IgD-negative memory B cell (primary cell): ENCODE data around the gene GNAT1. TPM values are rescaled to one million over a fixed set of nuclear protein-coding genes. Genes with fewer than 3 reads are reported as not detected.
"Not testable (repeated sequence)": the region's sequence is repeated elsewhere in the genome, so short reads cannot be mapped to it uniquely, and the experiment has no call there.

Experiments
- H3K27ac Mint-ChIP-seq, 3 donors: one replicate each; pipeline ENCODE4 v1.8.0; 2020 to 2022; ENCODE audit warnings: mild to moderate bottlenecking in 3 of 3, mixed read lengths in 3 of 3, moderate library complexity in 1 of 3
- H3K27me3 Mint-ChIP-seq: one replicate; pipeline ENCODE4 v1.8.0; 2021; ENCODE audit warnings: mixed read lengths
- H3K36me3 Mint-ChIP-seq: one replicate; pipeline ENCODE4 v1.8.0; 2020; ENCODE audit warnings: mild to moderate bottlenecking, mixed read lengths
- H3K4me1 Mint-ChIP-seq, 3 donors: one replicate each; pipeline ENCODE4 v1.8.0; 2020 to 2022; ENCODE audit warnings: mixed read lengths in 3 of 3, mild to moderate bottlenecking in 1 of 3
- H3K4me3 Mint-ChIP-seq, 4 donors: one replicate each; pipeline ENCODE4 v1.8.0; 2020 to 2022; ENCODE audit warnings: mild to moderate bottlenecking in 4 of 4, mixed read lengths in 4 of 4, moderate library complexity in 3 of 4
- H3K9me3 Mint-ChIP-seq, 3 donors: one replicate each; pipeline ENCODE4 v1.8.0; 2020 to 2021; ENCODE audit warnings: mixed read lengths in 3 of 3, mild to moderate bottlenecking in 1 of 3
- polyA plus RNA-seq: library from polyadenylated mRNA; unstranded; fragments of 300-500 nt; fragmentation: Illumina TruSeq; gene quantifications from one replicate; pipeline ENCODE4 v1.2.3, GENCODE V29; 2021

The GNAT1 gene
- polyA plus RNA-seq, 1 donor from 2014 or later = not detected

DNA sequence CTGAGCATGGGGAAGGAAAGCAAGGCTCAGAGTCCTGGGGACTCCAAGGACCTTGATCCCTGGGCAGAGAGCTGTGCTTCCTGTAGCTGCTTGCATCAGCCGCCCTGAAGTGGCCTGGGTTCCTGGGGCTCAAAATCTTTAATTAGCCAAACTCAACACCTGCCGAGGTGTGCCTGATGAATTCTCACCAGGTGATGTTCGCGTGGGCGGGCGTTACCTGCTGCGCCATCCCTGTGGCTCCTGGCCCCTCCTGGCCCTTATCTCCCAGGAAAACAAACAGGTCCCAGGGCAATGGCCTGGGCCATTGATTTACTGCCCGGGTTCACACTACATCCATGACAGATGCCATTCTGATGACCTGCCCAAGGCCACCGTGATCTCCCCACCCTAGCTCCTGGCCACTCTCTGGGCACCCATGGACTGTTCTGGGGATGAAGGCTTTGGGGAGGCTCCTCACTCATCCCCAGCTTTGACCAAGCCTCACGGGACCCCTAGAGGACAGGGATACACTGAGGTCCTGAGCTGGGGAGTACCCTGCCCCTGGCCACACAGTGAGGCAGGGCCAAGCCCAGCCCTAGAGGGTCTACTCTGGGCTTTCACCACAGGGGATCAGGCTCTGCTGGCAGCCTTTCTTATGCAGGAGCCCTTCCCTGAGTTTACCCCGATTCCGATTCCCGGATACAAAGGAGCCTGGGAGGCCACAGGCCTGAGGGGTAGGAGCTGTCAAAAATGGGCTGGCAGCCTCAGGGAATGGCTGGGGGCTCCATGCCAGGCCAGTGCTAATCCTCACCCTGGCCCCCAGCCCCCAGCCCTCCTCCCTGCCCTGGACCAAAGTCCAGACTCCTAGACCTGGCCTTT is 19.3 kb downstream of the GNAT1 start:
- H3K27me3 Mint-ChIP-seq = peaks cover 10% of the 10 kb centered on the region
- H3K4me1 Mint-ChIP-seq = peaks cover 0 to 1% (median 0%) of the 10 kb centered on the region in 3 donors
- H3K27ac Mint-ChIP-seq = no peak overlapping the region
- no peak overlapping the region for H3K4me3 Mint-ChIP-seq
- no peaks in the 10 kb centered on the region for H3K9me3 Mint-ChIP-seq
- no peaks in the 10 kb centered on the region for H3K36me3 Mint-ChIP-seq

GRCh38 chr3:50211368-50211717 is 19.9 kb downstream of the GNAT1 start:
- H3K27ac Mint-ChIP-seq, H3K4me3 Mint-ChIP-seq, H3K36me3 Mint-ChIP-seq, H3K27me3 Mint-ChIP-seq, H3K4me1 Mint-ChIP-seq, H3K9me3 Mint-ChIP-seq: not testable (repeated sequence)

DNA sequence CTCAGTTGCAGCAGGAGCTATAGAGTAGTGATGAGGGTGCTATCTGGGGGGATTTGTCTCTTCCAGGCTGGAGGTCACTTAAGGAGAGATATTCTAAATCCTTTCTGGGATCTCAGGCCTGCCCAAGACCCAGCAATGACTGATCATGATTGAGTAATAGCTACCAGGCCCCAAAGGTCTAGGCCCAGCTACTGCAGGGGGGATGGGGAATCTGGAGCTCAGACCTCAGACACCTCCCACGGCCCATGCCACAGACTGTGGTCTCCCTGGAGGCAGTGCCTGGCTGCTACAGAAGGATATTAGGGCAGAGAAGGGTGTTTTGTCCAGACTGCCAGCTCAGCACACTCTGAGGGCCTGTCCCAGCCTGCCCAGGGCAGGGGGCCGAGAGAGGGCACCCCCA is 20.5 kb downstream of the GNAT1 start:
- Mint-ChIP-seq H3K27ac (no peak overlapping the region), H3K9me3 (no peaks in the 10 kb centered on the region), H3K27me3 (peaks cover 1% of the 10 kb centered on the region), H3K4me3 (no peak overlapping the region), H3K36me3 (no peaks in the 10 kb centered on the region), H3K4me1 (peaks cover 0 to 1% (median 0%) of the 10 kb centered on the region in 3 donors)

GRCh38 chr3:50212502-50212901 is 21.1 kb downstream of the GNAT1 start:
- Mint-ChIP-seq H3K4me3 (no peak overlapping the region), H3K9me3 (no peaks in the 10 kb centered on the region), H3K27me3 (no peaks in the 10 kb centered on the region), H3K36me3 (no peaks in the 10 kb centered on the region), H3K27ac (no peak overlapping the region), H3K4me1 (peaks cover 0 to 1% (median 0%) of the 10 kb centered on the region in 3 donors)

- H3K4me3 Mint-ChIP-seq = no peak overlapping the region
- H3K4me1 Mint-ChIP-seq = peaks cover 0 to 1% (median 0%) of the 10 kb centered on the region in 3 donors
- no peak overlapping the region for H3K27ac Mint-ChIP-seq
- H3K9me3 Mint-ChIP-seq = no peaks in the 10 kb centered on the region
- no peaks in the 10 kb centered on the region for H3K36me3 Mint-ChIP-seq
- H3K27me3 Mint-ChIP-seq = no peaks in the 10 kb centered on the region
Observed at GRCh38 chr3:50212971-50213370, 21.6 kb downstream of the GNAT1 start.

- peaks cover 0 to 1% (median 0%) of the 10 kb centered on the region in 3 donors for H3K4me1 Mint-ChIP-seq
- no peak overlapping the region for H3K4me3 Mint-ChIP-seq
- H3K27me3 Mint-ChIP-seq = no peaks in the 10 kb centered on the region
- no peaks in the 10 kb centered on the region for H3K9me3 Mint-ChIP-seq
- H3K27ac Mint-ChIP-seq = no peak overlapping the region
- no peaks in the 10 kb centered on the region for H3K36me3 Mint-ChIP-seq
Observed at GRCh38 chr3:50213373-50213772, 22.0 kb downstream of the GNAT1 start.

GRCh38 chr3:50214824-50215223 is 23.4 kb downstream of the GNAT1 start:
- Mint-ChIP-seq H3K27me3 (no peaks in the 10 kb centered on the region), H3K9me3 (no peaks in the 10 kb centered on the region), H3K4me1 (no peaks in the 10 kb centered on the region), H3K36me3 (no peaks in the 10 kb centered on the region), H3K27ac (no peak overlapping the region), H3K4me3 (no peak overlapping the region)

GRCh38 chr3:50215529-50215928 is 24.1 kb downstream of the GNAT1 start:
- no peaks in the 10 kb centered on the region for H3K27me3 Mint-ChIP-seq
- no peaks in the 10 kb centered on the region for H3K4me1 Mint-ChIP-seq
- H3K9me3 Mint-ChIP-seq = no peaks in the 10 kb centered on the region
- H3K4me3 Mint-ChIP-seq = no peak overlapping the region
- H3K36me3 Mint-ChIP-seq = no peaks in the 10 kb centered on the region
- no peak overlapping the region for H3K27ac Mint-ChIP-seq

- Mint-ChIP-seq H3K9me3 (no peaks in the 10 kb centered on the region), H3K27ac (no peak overlapping the region), H3K4me3 (no peak overlapping the region), H3K27me3 (no peaks in the 10 kb centered on the region), H3K36me3 (no peaks in the 10 kb centered on the region), H3K4me1 (no peaks in the 10 kb centered on the region)
Observed at GRCh38 chr3:50217681-50218080, 26.3 kb downstream of the GNAT1 start.

GRCh38 chr3:50218448-50218847 is 27.0 kb downstream of the GNAT1 start:
- H3K36me3 Mint-ChIP-seq = no peaks in the 10 kb centered on the region
- no peaks in the 10 kb centered on the region for H3K4me1 Mint-ChIP-seq
- H3K4me3 Mint-ChIP-seq = no peak overlapping the region
- peak overlapping the region in 1 of 3 donors; percentile 53 for H3K27ac Mint-ChIP-seq
- H3K27me3 Mint-ChIP-seq = no peaks in the 10 kb centered on the region
- H3K9me3 Mint-ChIP-seq = no peaks in the 10 kb centered on the region

DNA sequence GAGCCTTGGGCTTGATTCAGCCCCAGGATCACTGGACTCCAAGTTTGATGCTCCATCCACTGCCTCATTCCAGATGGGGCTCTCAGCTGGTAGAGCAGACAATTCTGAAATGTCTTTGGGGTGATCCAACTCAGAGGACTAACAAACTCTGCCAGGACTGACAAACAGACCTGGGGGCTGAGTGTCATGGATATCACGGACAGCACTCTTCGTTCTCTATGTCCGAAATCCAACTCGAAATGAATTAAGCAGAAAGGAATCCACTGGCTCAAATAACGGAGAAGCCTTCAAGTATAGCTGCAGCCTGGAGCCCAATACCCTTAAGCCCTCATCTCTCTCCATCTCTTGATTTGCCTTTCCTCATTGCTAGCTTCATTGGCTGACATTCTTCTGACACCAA is 27.9 kb downstream of the GNAT1 start:
- Mint-ChIP-seq H3K9me3 (no peaks in the 10 kb centered on the region), H3K27me3 (peaks cover 2% of the 10 kb centered on the region), H3K4me1 (no peaks in the 10 kb centered on the region), H3K36me3 (no peaks in the 10 kb centered on the region), H3K4me3 (no peak overlapping the region), H3K27ac (no peak overlapping the region)

- Mint-ChIP-seq H3K4me1 (no peaks in the 10 kb centered on the region), H3K27ac (no peak overlapping the region), H3K36me3 (no peaks in the 10 kb centered on the region), H3K4me3 (no peak overlapping the region), H3K27me3 (peaks cover 2% of the 10 kb centered on the region), H3K9me3 (no peaks in the 10 kb centered on the region)
Observed at GRCh38 chr3:50220109-50220508, 28.7 kb downstream of the GNAT1 start.

DNA sequence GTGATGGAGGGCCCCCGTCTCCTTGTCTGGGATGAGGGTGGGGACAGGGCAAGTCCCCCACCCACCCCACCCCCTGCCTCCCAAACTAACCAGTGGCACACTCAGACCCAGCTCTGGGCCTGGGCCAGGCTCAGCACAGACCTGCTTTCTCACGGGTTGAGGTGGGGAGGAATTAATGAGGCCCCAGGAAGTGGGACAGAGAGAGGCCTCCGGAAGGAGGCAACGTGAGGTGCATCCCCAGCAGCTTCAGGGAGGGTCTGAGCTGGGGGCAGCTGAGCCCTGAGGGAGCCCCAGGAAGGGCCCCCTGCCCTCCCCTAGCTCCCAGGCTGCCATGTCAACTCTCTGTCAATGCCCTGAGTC is 29.6 kb downstream of the GNAT1 start:
- Mint-ChIP-seq H3K27me3 (peaks cover 2% of the 10 kb centered on the region), H3K9me3 (no peaks in the 10 kb centered on the region), H3K4me3 (no peak overlapping the region), H3K4me1 (peaks cover 2 to 3% (median 2%) of the 10 kb centered on the region in 3 donors), H3K27ac (no peak overlapping the region), H3K36me3 (no peaks in the 10 kb centered on the region)

DNA sequence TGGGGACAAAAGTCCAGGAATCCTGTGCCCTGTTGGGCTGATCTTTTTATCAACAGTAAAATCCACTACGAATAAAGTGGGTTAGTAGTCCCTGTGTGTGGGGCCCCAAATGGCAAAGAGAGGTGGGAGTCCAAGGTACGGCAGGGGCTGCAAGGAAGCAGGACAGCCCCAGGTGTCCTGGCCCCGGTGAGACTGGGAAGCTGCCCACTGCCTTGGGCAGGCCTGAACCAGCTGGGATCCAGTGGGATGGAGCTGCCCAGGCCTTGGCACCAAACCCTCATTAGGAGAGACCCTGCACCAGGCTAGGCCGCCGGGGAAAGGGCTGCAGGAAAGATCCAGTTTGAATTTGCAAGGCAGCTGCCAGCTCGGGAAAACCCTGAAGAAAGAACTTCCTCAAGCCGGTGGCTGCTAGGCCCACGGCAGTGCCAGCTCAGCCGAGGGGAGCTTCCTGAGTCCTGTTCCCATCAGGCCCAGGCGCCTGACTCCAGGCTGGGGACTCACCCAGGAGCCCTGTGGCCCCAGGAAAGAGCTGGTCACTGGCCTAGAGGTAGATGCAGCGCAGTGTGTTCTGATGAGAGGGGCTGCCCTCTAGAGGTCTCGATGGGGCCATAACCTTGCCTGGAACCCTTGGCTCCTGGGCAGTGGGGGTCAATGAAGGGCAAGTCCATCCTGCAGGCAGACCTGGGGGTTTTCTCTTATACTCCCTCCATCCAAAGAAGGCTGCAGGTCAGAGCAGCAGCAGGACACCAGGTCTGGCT is 30.2 kb downstream of the GNAT1 start:
- Mint-ChIP-seq H3K27ac (no peak overlapping the region), H3K9me3 (no peaks in the 10 kb centered on the region), H3K27me3 (peaks cover 2% of the 10 kb centered on the region), H3K36me3 (no peaks in the 10 kb centered on the region), H3K4me3 (no peak overlapping the region), H3K4me1 (peaks cover 3 to 5% (median 4%) of the 10 kb centered on the region in 3 donors)

DNA sequence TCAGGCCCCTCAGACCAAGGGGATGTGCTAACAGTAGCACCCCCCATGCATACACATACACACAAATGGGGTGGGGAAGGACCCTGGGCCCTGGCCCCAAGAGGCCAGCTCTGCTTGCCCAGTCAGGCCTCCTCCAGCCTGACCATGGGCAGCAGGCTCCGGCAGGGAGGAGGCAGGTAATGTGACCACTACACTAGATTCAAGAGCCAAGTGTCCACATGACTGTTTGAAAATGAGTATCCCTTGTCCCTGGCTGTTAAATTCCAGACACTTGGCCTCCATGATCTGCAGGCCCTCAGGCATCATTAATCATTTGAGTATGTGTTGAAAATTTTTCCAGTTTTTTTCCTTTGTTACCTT is 30.7 kb downstream of the GNAT1 start:
- Mint-ChIP-seq H3K4me1 (peaks cover 5 to 8% (median 6%) of the 10 kb centered on the region in 3 donors), H3K27ac (no peak overlapping the region), H3K4me3 (no peak overlapping the region), H3K36me3 (no peaks in the 10 kb centered on the region), H3K9me3 (no peaks in the 10 kb centered on the region), H3K27me3 (peaks cover 2% of the 10 kb centered on the region)

DNA sequence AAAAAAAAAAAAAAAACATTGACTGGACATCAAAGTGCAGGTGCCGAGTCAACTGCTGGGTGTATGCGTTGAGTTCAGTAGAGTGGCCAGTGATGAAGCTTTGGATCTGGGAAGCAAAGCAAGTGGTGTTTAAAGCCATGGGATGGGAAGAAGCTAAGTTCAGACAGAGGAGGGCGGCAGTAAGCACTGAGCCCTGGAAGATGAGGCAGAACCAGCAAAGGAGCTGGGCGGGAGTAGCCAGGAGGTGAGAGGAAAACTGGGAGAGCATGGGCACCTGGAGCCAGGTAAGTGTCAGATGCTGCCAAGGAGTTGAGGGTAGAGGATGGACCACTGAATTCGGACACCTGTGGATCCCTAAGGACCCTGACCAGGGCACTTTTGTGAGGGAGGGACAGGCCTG is 33.2 kb downstream of the GNAT1 start:
- H3K36me3 Mint-ChIP-seq = no peaks in the 10 kb centered on the region
- no peaks in the 10 kb centered on the region for H3K9me3 Mint-ChIP-seq
- H3K27me3 Mint-ChIP-seq = peaks cover 2% of the 10 kb centered on the region
- peak overlapping the region; percentile 4 to 36 (median 34) for H3K27ac Mint-ChIP-seq
- H3K4me3 Mint-ChIP-seq = peak overlapping the region in 3 of 4 donors; percentile 52 to 84 (median 61)
- H3K4me1 Mint-ChIP-seq = peaks cover 5 to 19% (median 18%) of the 10 kb centered on the region in 3 donors
